MM.1S (cell line): ENCODE data around the gene PCNP.

ENCODE experiments used
- CTCF ChIP-seq: fragments of 300-600 bp; sonication (generic); IDR thresholded peaks from 2 replicates; pipeline ENCODE4 v1.5.1; 2016; ENCODE audit warnings: antibody characterized with exemption, low read length, mixed read lengths
- EZH2phosphoT487 ChIP-seq: fragments of 300-600 bp; sonication (generic); IDR thresholded peaks from 2 replicates; pipeline ENCODE4 v1.6.1; 2018; ENCODE audit warnings: antibody characterized with exemption, low read length

DNA sequence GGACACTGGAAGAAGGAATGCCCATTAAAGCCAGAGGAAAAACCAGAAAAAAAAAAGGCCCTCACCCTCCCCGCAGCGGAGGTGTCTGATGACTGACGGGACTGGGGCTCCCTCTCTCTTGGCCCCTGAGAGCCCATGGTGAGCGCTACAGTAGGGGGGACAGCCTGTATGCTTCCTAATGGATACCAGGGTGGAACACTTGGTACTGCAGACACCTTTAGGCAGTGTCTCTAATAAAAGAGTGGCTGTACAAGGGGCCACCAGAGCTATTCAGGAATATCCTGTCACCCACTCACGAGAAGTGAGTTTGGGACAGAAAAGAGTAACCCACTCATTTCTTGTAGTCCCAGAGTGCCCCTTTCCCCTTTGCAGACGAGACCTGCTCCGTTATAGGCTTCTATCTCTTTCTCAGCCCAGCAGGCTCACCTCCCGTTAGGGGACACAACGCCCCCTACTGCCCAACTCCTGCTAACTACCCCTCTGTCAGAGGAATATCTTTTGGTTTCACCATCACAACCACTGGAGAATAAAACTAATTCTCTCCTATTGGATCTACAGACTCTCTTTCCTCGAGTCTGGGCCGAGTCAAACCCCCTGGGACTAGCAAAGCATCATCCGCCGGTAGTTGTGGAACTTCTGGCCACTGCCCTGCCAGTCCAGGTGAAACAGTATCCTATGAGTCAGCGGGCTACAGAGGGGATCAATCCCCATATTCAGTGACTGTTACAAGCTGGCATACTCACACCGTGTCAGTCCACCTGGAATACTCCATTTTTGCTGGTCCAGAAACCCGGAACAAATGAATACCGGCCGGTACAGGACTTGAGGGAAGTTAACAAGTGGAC, 62.2 kb downstream of the PCNP start:
- TF ChIP-seq CTCF = peak; percentile 78
- no peak for TF ChIP-seq EZH2phosphoT487
